Measurements from ENCODE around the gene BLOC1S6. TPM values are rescaled to one million over a fixed set of nuclear protein-coding genes. Genes with fewer than 3 reads are reported as not detected.

The BLOC1S6 gene
- total and polyA plus RNA-seq, 2 of the 13 experiments (the other 11 are each of a cell fraction or from before 2014, with no cell fraction given): 11.8 to 44.3 TPM

DNA sequence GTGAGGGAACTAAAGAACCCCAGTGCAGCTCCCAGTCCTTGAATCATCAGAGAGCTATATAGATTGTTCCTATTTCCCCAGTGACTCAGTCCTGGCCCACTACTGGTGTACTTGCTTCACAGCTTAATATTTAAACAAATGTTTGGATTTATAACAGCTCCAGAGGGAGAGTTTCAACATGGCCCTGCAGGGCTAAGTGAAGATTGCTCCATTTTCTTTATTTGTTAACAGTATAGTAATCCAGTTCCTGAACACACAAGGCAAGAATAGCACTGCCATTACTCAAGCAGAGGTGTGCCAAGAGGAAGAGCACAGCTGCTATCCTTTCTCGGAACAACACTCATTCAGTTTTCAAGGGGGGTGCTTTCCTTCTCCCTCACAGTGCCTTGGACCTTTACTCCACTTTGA, 54.2 kb downstream of the BLOC1S6 start (continued):
- TF ChIP-seq, protein P1, sequence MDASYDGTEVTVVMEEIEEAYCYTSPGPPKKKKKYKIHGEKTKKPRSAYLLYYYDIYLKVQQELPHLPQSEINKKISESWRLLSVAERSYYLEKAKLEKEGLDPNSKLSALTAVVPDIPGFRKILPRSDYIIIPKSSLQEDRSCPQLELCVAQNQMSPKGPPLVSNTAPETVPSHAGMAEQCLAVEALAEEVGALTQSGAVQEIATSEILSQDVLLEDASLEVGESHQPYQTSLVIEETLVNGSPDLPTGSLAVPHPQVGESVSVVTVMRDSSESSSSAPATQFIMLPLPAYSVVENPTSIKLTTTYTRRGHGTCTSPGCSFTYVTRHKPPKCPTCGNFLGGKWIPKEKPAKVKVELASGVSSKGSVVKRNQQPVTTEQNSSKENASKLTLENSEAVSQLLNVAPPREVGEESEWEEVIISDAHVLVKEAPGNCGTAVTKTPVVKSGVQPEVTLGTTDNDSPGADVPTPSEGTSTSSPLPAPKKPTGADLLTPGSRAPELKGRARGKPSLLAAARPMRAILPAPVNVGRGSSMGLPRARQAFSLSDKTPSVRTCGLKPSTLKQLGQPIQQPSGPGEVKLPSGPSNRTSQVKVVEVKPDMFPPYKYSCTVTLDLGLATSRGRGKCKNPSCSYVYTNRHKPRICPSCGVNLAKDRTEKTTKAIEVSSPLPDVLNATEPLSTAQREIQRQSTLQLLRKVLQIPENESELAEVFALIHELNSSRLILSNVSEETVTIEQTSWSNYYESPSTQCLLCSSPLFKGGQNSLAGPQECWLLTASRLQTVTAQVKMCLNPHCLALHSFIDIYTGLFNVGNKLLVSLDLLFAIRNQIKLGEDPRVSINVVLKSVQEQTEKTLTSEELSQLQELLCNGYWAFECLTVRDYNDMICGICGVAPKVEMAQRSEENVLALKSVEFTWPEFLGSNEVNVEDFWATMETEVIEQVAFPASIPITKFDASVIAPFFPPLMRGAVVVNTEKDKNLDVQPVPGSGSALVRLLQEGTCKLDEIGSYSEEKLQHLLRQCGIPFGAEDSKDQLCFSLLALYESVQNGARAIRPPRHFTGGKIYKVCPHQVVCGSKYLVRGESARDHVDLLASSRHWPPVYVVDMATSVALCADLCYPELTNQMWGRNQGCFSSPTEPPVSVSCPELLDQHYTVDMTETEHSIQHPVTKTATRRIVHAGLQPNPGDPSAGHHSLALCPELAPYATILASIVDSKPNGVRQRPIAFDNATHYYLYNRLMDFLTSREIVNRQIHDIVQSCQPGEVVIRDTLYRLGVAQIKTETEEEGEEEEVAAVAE (CRISPR knock-in tag; IDR thresholded peaks at IDR 0.05; ENCODE audit: borderline replicate concordance): peak; percentile 74; the same call in 1 of the 2 replicates
- TF ChIP-seq, protein P2, sequence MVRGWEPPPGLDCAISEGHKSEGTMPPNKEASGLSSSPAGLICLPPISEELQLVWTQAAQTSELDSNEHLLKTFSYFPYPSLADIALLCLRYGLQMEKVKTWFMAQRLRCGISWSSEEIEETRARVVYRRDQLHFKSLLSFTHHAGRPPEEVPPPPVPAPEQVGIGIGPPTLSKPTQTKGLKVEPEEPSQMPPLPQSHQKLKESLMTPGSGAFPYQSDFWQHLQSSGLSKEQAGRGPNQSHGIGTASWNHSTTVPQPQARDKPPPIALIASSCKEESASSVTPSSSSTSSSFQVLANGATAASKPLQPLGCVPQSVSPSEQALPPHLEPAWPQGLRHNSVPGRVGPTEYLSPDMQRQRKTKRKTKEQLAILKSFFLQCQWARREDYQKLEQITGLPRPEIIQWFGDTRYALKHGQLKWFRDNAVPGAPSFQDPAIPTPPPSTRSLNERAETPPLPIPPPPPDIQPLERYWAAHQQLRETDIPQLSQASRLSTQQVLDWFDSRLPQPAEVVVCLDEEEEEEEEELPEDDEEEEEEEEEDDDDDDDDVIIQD (CRISPR knock-in tag; IDR thresholded peaks at IDR 0.05; ENCODE audit: low read depth): peak; percentile 84
- TF ChIP-seq HIVEP1 (CRISPR knock-in tag; IDR thresholded peaks at IDR 0.05) (no peak), YEATS2 (CRISPR knock-in tag; IDR thresholded peaks at IDR 0.05; ENCODE audit: borderline replicate concordance) (peak; percentile 62; the same call in 1 of the 2 replicates), ZMYM2 (CRISPR knock-in tag; IDR thresholded peaks at IDR 0.05) (no peak), ZFP90 (CRISPR knock-in tag; IDR thresholded peaks at IDR 0.05; ENCODE audit: borderline replicate concordance) (no peak), HDAC2 (CRISPR knock-in tag; IDR thresholded peaks at IDR 0.05) (peak; percentile 74), ZNF788 (CRISPR knock-in tag; IDR thresholded peaks at IDR 0.05; ENCODE audit: borderline replicate concordance) (no peak), ZNF432 (CRISPR knock-in tag; IDR thresholded peaks at IDR 0.05; ENCODE audit: borderline replicate concordance) (no peak), RARG (CRISPR knock-in tag; IDR thresholded peaks at IDR 0.05; ENCODE audit: low read depth) (no peak), HMG20B (CRISPR knock-in tag; conservative IDR thresholded peaks at IDR 0.05) (peak; percentile 77; the same call in 1 of the 2 replicates), SSRP1 (CRISPR knock-in tag; IDR thresholded peaks at IDR 0.05) (no peak), POGZ (CRISPR knock-in tag; IDR thresholded peaks at IDR 0.05) (peak; percentile 50), PAWR (CRISPR knock-in tag; IDR thresholded peaks at IDR 0.05; ENCODE audit: borderline replicate concordance) (no peak), ZKSCAN8 (CRISPR knock-in tag; IDR thresholded peaks at IDR 0.05; ENCODE audit: borderline replicate concordance) (peak; percentile 56; the same call in 1 of the 2 replicates), ZNF350 (CRISPR knock-in tag; IDR thresholded peaks at IDR 0.05; ENCODE audit: borderline replicate concordance, low read depth) (no peak), ZNF883 (CRISPR knock-in tag; IDR thresholded peaks at IDR 0.05; ENCODE audit: not compliant biosample characterization) (no peak), SIX1 (CRISPR knock-in tag; IDR thresholded peaks at IDR 0.05; ENCODE audit: borderline replicate concordance) (no peak)
- TF ChIP-seq, protein P3, sequence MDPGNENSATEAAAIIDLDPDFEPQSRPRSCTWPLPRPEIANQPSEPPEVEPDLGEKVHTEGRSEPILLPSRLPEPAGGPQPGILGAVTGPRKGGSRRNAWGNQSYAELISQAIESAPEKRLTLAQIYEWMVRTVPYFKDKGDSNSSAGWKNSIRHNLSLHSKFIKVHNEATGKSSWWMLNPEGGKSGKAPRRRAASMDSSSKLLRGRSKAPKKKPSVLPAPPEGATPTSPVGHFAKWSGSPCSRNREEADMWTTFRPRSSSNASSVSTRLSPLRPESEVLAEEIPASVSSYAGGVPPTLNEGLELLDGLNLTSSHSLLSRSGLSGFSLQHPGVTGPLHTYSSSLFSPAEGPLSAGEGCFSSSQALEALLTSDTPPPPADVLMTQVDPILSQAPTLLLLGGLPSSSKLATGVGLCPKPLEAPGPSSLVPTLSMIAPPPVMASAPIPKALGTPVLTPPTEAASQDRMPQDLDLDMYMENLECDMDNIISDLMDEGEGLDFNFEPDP (CRISPR knock-in tag; conservative IDR thresholded peaks at IDR 0.05): no peak
- TF ChIP-seq, protein P4, sequence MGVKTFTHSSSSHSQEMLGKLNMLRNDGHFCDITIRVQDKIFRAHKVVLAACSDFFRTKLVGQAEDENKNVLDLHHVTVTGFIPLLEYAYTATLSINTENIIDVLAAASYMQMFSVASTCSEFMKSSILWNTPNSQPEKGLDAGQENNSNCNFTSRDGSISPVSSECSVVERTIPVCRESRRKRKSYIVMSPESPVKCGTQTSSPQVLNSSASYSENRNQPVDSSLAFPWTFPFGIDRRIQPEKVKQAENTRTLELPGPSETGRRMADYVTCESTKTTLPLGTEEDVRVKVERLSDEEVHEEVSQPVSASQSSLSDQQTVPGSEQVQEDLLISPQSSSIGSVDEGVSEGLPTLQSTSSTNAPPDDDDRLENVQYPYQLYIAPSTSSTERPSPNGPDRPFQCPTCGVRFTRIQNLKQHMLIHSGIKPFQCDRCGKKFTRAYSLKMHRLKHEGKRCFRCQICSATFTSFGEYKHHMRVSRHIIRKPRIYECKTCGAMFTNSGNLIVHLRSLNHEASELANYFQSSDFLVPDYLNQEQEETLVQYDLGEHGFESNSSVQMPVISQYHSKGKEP (CRISPR knock-in tag; IDR thresholded peaks at IDR 0.05): no peak
- TF ChIP-seq, protein P5, sequence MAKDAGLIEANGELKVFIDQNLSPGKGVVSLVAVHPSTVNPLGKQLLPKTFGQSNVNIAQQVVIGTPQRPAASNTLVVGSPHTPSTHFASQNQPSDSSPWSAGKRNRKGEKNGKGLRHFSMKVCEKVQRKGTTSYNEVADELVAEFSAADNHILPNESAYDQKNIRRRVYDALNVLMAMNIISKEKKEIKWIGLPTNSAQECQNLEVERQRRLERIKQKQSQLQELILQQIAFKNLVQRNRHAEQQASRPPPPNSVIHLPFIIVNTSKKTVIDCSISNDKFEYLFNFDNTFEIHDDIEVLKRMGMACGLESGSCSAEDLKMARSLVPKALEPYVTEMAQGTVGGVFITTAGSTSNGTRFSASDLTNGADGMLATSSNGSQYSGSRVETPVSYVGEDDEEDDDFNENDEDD (CRISPR knock-in tag; IDR thresholded peaks at IDR 0.05; ENCODE audit: borderline replicate concordance): peak; percentile 32; the same call in 1 of the 2 replicates

All from HepG2 (cell line).